Spleen (tissue), 7 donors: ENCODE data around the gene MAN1C1.

ENCODE experiments used
- POLR2A ChIP-seq, 3 donors: fragments of 450-650 bp; IDR thresholded peaks; one replicate each; pipeline ENCODE4 v1.5.1; 2017; ENCODE audit warnings: antibody characterized with exemption in 3 of 3, mild to moderate bottlenecking in 1 of 3
- TF ChIP-seq, protein P1 (sequence below), 11 experiments: fragments of 200-600 bp in 7 of 11; fragments of 450-650 bp in 4 of 11; sonication (generic) in 4 of 11; IDR thresholded peaks in 8 of 11; conservative IDR thresholded peaks in 3 of 11; 1 replicate in 7 of 11; 2 replicates in 4 of 11; pipeline versions ENCODE4 v1.4.0 to v1.8.0; 2016 to 2021; ENCODE audit warnings: antibody characterized with exemption in 11 of 11, inconsistent platforms in 4 of 11, mild to moderate bottlenecking in 1 of 11
- donor health status: DM: no; HTN: no; CAD: no; lungs with moderate emphysema.
- donor health status: DM: no; HTN: no; CAD: no.
- donor health status: DM: no; HTN: no; CAD: no.

DNA sequence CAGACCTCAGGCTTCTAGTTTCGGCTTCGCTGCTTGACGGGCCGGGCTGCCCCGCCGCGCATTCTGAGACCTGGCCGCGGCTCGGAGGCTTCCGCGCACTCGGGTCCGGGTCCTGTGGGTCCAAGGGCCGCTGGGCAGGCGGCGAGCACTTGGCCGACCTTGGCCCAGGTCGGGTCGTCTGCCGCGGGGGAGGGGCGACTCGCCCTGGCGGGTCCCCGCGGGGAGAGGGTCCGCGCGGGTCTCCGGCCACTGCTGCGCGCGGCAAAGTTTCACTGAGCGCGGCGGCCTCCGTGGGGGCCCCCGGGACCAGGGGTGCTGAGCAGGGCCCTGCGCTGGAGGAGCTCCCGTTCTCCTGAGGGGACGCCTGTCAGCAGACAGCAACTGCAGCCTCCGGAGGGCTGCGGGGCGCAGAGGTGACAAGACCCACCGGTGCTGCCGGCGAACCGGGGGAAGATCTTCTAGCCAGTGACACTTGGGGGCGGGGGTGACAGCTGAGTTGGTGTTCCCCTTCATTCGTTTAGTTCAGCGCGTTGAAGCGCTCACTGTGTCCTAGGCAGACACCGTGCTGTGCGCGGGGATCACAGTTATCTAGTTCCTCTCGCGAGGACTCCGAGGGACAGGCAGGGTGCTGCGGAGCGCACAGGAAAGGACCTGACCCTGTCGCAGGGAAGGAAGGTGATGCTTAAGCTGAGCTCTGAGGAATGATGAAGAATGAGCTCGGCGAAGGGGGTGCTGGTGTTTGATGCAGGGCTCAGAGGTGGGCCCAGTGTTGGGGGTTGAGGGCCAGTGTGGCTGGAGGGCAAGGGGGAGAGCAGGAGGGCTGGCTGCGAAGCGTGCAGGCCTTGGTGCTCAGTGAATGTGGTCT lies 203.9 kb downstream of the MAN1C1 start:
- TF ChIP-seq, protein P1, sequence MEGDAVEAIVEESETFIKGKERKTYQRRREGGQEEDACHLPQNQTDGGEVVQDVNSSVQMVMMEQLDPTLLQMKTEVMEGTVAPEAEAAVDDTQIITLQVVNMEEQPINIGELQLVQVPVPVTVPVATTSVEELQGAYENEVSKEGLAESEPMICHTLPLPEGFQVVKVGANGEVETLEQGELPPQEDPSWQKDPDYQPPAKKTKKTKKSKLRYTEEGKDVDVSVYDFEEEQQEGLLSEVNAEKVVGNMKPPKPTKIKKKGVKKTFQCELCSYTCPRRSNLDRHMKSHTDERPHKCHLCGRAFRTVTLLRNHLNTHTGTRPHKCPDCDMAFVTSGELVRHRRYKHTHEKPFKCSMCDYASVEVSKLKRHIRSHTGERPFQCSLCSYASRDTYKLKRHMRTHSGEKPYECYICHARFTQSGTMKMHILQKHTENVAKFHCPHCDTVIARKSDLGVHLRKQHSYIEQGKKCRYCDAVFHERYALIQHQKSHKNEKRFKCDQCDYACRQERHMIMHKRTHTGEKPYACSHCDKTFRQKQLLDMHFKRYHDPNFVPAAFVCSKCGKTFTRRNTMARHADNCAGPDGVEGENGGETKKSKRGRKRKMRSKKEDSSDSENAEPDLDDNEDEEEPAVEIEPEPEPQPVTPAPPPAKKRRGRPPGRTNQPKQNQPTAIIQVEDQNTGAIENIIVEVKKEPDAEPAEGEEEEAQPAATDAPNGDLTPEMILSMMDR (IDR thresholded peaks at IDR 0.05 in 8 of 11, conservative IDR thresholded peaks at IDR 0.05 in 3 of 11), result no peak
- no peak for TF ChIP-seq POLR2A (IDR thresholded peaks at IDR 0.05)
